Gastrocnemius medialis (tissue), 4 donors: ENCODE measurements around the gene SUN1. TPM values are rescaled to one million over a fixed set of nuclear protein-coding genes. Genes with fewer than 3 reads are reported as not detected.
"Not testable (repeated sequence)": the region's sequence is repeated elsewhere in the genome, so short reads cannot be mapped to it uniquely, and the experiment has no call there.

Experiments used
- ATAC-seq, 2 donors: fragments of 150-250 bp; one replicate each; pipeline ENCODE4 v1.9.1; 2016
- DNase-seq, 2 donors: peaks; one replicate each; pipeline ENCODE4 v3.0.0-alpha.2; 2019
- H3K27ac ChIP-seq, 4 donors: fragments of 200-600 bp; sonication (generic); 1 replicate in 1 of 4; 2 replicates in 3 of 4; pipeline ENCODE4 v1.5.1; 2016 to 2018; ENCODE audit warnings: mild to moderate bottlenecking in 2 of 4, moderate library complexity in 1 of 4
- H3K27me3 ChIP-seq, 3 donors: fragments of 200-600 bp; sonication (generic) in 2 of 3; 1 replicate in 1 of 3; 2 replicates in 2 of 3; pipeline versions ENCODE4 v1.5.1 to v1.6.0; 2016 to 2019; ENCODE audit warnings: mild to moderate bottlenecking in 1 of 3, moderate library complexity in 1 of 3
- H3K36me3 ChIP-seq, 2 donors: fragments of 200-600 bp; sonication (generic) in 1 of 2; one replicate each; pipeline ENCODE4 v1.5.1; 2017 to 2018
- H3K4me1 ChIP-seq, 2 donors: fragments of 200-600 bp; sonication (generic) in 1 of 2; one replicate each; pipeline ENCODE4 v1.5.1; 2016 to 2017; ENCODE audit warnings: mild to moderate bottlenecking in 2 of 2
- H3K4me3 ChIP-seq, 4 donors: fragments of 200-600 bp; sonication (generic) in 3 of 4; 1 replicate in 1 of 4; 2 replicates in 3 of 4; pipeline ENCODE4 v1.5.1; 2016 to 2019; ENCODE audit warnings: mild to moderate bottlenecking in 2 of 4
- H3K9me3 ChIP-seq, 3 donors: fragments of 200-600 bp; sonication (generic) in 2 of 3; 1 replicate in 1 of 3; 2 replicates in 2 of 3; pipeline ENCODE4 v1.5.1; 2016 to 2019
- CTCF ChIP-seq, 5 experiments: fragments of 450-650 bp in 3 of 5; fragments of 200-600 bp in 2 of 5; sonication (generic) in 2 of 5; IDR thresholded peaks in 4 of 5; conservative IDR thresholded peaks in 1 of 5; 1 replicate in 4 of 5; 2 replicates in 1 of 5; pipeline ENCODE4 v1.5.1; 2016 to 2019; ENCODE audit warnings: antibody characterized with exemption in 5 of 5, mild to moderate bottlenecking in 3 of 5, moderate library complexity in 3 of 5
- POLR2A ChIP-seq, 2 donors: fragments of 450-650 bp; IDR thresholded peaks; one replicate each; pipeline ENCODE4 v1.6.1; 2017; ENCODE audit warnings: antibody characterized with exemption in 2 of 2, mild to moderate bottlenecking in 2 of 2, moderate library complexity in 2 of 2
- in situ Hi-C, 4 donors: fragments of 200-750 bp; cut with MboI; loops; one replicate each; pipeline versions ENCODE4 v1.15.0 to v1.8.0; 2017; ENCODE audit warnings: low sequenced_read_pairs in 4 of 4
- intact Hi-C: fragments of 100-400 bp; cut with DNase I; formaldehyde crosslinking; loops from one replicate; pipeline ENCODE4 v1.15.1; 2023; ENCODE audit warnings: low total_unique reads
- total RNA-seq, 4 donors: library from RNA; depleted of rRNA; stranded (reverse); fragments of >200 nt; gene quantifications; one replicate each; pipeline versions ENCODE4 v1.1.0 to v1.2.3, GENCODE V29; 2016

The SUN1 gene
- total RNA-seq, 4 donors from 2014 or later: 112 to 154 (median 132) TPM

DNA sequence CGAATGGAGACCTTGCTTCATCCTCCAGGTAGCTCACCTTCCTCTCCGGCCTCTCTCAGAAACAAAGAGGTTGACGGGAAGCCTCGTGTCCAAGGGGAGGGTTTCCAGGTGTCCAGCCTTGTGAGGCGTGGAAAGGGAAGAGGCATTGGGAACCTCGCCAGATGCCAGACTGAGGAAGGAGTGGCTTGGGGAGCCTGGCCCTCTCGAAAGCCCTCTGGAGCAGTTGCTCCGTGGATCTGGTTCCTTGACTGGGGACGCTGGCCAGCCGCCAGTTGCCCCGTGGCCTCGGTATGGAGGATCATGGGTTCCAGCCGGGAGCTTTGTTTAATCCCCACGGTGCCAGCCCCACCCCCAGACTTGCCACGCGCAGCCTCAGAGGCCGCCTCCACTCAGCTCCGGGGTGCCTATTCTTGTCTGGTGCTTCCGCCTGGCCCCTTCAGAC, 30.3 kb upstream of the SUN1 start:
- Histone ChIP-seq H3K4me1 (peaks cover 18 to 20% of the 10 kb centered on the region in 2 donors), H3K4me3 (peak overlapping the region; percentile 8 to 35 (median 30)), H3K9me3 (no peaks in the 10 kb centered on the region), H3K36me3 (no peaks in the 10 kb centered on the region), H3K27me3 (no peaks in the 10 kb centered on the region), H3K27ac (peak overlapping the region; percentile 58 to 73 (median 68))
- ATAC-seq (peak; percentile 30 to 37), DNase-seq (peak in 1 of 2 donors; percentile 60)
- no peak for TF ChIP-seq POLR2A (IDR thresholded peaks at IDR 0.05)
- intact Hi-C loops: no loop called here
- in situ Hi-C loops: no loop called here

DNA sequence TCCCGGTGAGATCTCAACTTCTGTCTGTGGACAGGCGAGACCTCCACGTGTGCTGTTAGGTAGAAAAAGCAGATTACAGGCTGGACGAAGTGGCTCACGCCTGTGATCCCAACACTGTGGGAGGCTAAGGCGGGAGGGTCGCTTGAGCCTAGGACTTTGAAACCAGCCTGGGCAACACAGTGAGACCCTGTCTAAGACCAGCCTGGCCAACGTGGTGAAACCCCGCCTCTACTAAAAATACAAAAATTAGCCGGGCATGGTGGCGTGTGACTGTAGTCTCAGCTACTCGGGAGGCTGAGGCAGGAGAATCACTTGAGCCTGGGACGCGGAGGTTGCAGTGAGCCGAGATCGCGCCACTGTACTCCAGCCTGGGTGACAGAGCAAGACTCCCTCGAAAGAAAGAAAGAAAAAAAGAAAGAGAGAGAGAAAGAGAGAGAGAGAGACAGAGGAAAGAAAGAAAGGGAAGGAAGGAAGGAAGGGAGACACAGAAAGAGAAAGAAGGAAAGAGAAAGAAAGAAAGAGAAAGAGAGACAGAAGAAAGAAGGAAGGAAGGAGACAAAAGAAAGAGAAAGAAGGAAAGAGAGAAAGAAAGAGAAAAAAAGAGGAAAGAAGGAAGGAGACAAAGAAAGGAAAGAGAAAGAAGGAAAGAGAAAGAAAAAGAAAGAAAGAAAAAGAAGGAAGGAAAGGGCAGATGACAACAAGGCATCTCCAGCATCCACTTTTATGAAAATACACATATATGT, 29.6 kb upstream of the SUN1 start:
- Histone ChIP-seq H3K36me3 (no peaks in the 10 kb centered on the region), H3K27me3 (no peaks in the 10 kb centered on the region), H3K4me3 (peak overlapping the region in 2 of 4 donors; percentile 32 to 35), H3K4me1 (peaks cover 11 to 20% of the 10 kb centered on the region in 2 donors), H3K9me3 (no peaks in the 10 kb centered on the region), H3K27ac (peak overlapping the region; percentile 58 to 73 (median 68))
- intact Hi-C loops: no loop called here
- no peak for ATAC-seq
- no peak for TF ChIP-seq POLR2A (IDR thresholded peaks at IDR 0.05)
- in situ Hi-C loops: no loop called here
- DNase-seq: no peak

DNA sequence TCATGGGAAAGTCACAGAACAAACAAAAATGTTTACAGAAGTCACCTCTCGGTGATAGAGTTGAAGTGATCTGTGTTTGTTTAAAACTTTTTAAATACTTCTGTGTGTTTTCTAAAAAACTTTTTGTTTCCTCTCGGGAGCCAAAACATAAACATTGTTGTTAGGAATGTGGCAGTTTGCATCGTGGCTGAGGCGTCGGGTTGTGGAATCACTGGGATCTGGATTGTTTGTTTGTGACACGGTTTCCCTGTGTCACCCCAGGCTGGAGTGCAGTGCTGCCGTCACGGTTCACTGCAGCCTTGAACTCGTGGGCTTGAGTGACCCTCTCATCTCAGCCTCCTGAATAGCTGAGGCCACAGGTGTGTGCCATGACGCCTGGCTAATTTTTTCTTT, 29.0 kb upstream of the SUN1 start:
- Histone ChIP-seq H3K27ac (peak overlapping the region in 1 of 4 donors; percentile 73), H3K4me3 (no peak overlapping the region), H3K9me3 (no peaks in the 10 kb centered on the region), H3K36me3 (no peaks in the 10 kb centered on the region), H3K27me3 (no peaks in the 10 kb centered on the region), H3K4me1 (peaks cover 11 to 17% of the 10 kb centered on the region in 2 donors)
- intact Hi-C loops (no loop called here), in situ Hi-C loops (no loop called here)
- no peak for ATAC-seq
- no peak for DNase-seq
- TF ChIP-seq CTCF (IDR thresholded peaks at IDR 0.05 in 4 of 5, conservative IDR thresholded peaks at IDR 0.05 in 1 of 5): no peak
- TF ChIP-seq POLR2A (IDR thresholded peaks at IDR 0.05): no peak

DNA sequence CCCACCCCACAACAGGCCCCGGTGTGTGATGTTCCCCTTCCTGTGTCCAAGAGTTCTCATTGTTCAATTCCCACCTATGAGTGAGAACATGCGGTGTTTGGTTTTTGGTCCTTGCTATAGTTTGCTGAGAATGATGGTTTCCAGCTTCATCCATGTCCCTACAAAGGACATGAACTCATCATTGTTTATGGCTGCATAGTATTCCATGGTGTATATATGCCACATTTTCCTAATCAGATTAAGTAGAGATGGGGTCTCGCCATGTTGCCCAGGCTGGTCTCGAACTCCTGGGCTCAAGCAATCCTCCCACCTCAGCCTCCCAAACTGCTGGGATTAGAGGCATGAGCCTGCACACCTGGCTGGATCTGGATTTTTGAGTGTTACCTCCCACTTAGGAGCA, 28.5 kb upstream of the SUN1 start:
- DNase-seq, H3K4me3 ChIP-seq, in situ Hi-C loops, H3K36me3 ChIP-seq, H3K27me3 ChIP-seq, intact Hi-C loops, ATAC-seq, H3K9me3 ChIP-seq: not testable (repeated sequence)
- Histone ChIP-seq H3K27ac (peak overlapping the region in 1 of 4 donors; percentile 80), H3K4me1 (peaks cover 11 to 14% of the 10 kb centered on the region in 2 donors)

GRCh38 chr7:805261-805660, 27.0 kb upstream of the SUN1 start:
- Histone ChIP-seq H3K9me3 (no peaks in the 10 kb centered on the region), H3K36me3 (no peaks in the 10 kb centered on the region), H3K27ac (peak overlapping the region; percentile 68 to 80 (median 76)), H3K27me3 (no peaks in the 10 kb centered on the region), H3K4me3 (peak overlapping the region in 2 of 4 donors; percentile 16 to 36), H3K4me1 (peaks cover 11 to 14% of the 10 kb centered on the region in 2 donors)
- peak in 1 of 2 donors; percentile 47 for DNase-seq
- no peak for TF ChIP-seq CTCF (IDR thresholded peaks at IDR 0.05 in 4 of 5, conservative IDR thresholded peaks at IDR 0.05 in 1 of 5)
- peak in 1 of 2 donors; percentile 22 for TF ChIP-seq POLR2A (IDR thresholded peaks at IDR 0.05)
- peak; percentile 31 to 42 for ATAC-seq
- intact Hi-C loops: no loop called here
- in situ Hi-C loops: no loop called here

GRCh38 chr7:815284-816216, 16.7 kb upstream of the SUN1 start:
- DNase-seq: no peak
- in situ Hi-C loops: no loop called here

More at GRCh38 chr7:815284-816216, 16.7 kb upstream of the SUN1 start:
- ATAC-seq: no peak
- H3K9me3 ChIP-seq: no peaks in the 10 kb centered on the region
- no peaks in the 10 kb centered on the region for H3K27me3 ChIP-seq
- peak overlapping the region; percentile 38 to 52 (median 48) for H3K4me3 ChIP-seq
- no peaks in the 10 kb centered on the region for H3K36me3 ChIP-seq
- peaks cover 56 to 74% of the 10 kb centered on the region in 2 donors for H3K4me1 ChIP-seq
- intact Hi-C loops: no loop called here
- no peak for TF ChIP-seq CTCF (IDR thresholded peaks at IDR 0.05 in 4 of 5, conservative IDR thresholded peaks at IDR 0.05 in 1 of 5)
- no peak for TF ChIP-seq POLR2A (IDR thresholded peaks at IDR 0.05)
- peak overlapping the region; percentile 94 to 99 (median 96) for H3K27ac ChIP-seq
